ENCODE measurements around the gene CEACAM6. TPM values are rescaled to one million over a fixed set of nuclear protein-coding genes. Genes with fewer than 3 reads are reported as not detected.

The CEACAM6 gene
- total and polyA plus RNA-seq, 2 of the 13 experiments (the other 11 are each of a cell fraction or from before 2014, with no cell fraction given): not detected

GRCh38 chr19:41816761-41817160 is 61.4 kb downstream of the CEACAM6 start:
- ChIA-PET POLR2A (no interaction called here), CTCF (ENCODE audit: low intra/inter-chr PET ratio, low total read pairs) (no interaction called here)
- TF ChIP-seq RXRA (CRISPR knock-in tag; IDR thresholded peaks at IDR 0.05) (no peak), ZNF180 (CRISPR knock-in tag; IDR thresholded peaks at IDR 0.05; ENCODE audit: borderline replicate concordance, low read depth) (no peak)
- TF ChIP-seq, protein P1, sequence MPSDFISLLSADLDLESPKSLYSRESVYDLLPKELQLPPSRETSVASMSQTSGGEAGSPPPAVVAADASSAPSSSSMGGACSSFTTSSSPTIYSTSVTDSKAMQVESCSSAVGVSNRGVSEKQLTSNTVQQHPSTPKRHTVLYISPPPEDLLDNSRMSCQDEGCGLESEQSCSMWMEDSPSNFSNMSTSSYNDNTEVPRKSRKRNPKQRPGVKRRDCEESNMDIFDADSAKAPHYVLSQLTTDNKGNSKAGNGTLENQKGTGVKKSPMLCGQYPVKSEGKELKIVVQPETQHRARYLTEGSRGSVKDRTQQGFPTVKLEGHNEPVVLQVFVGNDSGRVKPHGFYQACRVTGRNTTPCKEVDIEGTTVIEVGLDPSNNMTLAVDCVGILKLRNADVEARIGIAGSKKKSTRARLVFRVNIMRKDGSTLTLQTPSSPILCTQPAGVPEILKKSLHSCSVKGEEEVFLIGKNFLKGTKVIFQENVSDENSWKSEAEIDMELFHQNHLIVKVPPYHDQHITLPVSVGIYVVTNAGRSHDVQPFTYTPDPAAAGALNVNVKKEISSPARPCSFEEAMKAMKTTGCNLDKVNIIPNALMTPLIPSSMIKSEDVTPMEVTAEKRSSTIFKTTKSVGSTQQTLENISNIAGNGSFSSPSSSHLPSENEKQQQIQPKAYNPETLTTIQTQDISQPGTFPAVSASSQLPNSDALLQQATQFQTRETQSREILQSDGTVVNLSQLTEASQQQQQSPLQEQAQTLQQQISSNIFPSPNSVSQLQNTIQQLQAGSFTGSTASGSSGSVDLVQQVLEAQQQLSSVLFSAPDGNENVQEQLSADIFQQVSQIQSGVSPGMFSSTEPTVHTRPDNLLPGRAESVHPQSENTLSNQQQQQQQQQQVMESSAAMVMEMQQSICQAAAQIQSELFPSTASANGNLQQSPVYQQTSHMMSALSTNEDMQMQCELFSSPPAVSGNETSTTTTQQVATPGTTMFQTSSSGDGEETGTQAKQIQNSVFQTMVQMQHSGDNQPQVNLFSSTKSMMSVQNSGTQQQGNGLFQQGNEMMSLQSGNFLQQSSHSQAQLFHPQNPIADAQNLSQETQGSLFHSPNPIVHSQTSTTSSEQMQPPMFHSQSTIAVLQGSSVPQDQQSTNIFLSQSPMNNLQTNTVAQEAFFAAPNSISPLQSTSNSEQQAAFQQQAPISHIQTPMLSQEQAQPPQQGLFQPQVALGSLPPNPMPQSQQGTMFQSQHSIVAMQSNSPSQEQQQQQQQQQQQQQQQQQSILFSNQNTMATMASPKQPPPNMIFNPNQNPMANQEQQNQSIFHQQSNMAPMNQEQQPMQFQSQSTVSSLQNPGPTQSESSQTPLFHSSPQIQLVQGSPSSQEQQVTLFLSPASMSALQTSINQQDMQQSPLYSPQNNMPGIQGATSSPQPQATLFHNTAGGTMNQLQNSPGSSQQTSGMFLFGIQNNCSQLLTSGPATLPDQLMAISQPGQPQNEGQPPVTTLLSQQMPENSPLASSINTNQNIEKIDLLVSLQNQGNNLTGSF (CRISPR knock-in tag; IDR thresholded peaks at IDR 0.05): no peak
- TF ChIP-seq, protein P2, sequence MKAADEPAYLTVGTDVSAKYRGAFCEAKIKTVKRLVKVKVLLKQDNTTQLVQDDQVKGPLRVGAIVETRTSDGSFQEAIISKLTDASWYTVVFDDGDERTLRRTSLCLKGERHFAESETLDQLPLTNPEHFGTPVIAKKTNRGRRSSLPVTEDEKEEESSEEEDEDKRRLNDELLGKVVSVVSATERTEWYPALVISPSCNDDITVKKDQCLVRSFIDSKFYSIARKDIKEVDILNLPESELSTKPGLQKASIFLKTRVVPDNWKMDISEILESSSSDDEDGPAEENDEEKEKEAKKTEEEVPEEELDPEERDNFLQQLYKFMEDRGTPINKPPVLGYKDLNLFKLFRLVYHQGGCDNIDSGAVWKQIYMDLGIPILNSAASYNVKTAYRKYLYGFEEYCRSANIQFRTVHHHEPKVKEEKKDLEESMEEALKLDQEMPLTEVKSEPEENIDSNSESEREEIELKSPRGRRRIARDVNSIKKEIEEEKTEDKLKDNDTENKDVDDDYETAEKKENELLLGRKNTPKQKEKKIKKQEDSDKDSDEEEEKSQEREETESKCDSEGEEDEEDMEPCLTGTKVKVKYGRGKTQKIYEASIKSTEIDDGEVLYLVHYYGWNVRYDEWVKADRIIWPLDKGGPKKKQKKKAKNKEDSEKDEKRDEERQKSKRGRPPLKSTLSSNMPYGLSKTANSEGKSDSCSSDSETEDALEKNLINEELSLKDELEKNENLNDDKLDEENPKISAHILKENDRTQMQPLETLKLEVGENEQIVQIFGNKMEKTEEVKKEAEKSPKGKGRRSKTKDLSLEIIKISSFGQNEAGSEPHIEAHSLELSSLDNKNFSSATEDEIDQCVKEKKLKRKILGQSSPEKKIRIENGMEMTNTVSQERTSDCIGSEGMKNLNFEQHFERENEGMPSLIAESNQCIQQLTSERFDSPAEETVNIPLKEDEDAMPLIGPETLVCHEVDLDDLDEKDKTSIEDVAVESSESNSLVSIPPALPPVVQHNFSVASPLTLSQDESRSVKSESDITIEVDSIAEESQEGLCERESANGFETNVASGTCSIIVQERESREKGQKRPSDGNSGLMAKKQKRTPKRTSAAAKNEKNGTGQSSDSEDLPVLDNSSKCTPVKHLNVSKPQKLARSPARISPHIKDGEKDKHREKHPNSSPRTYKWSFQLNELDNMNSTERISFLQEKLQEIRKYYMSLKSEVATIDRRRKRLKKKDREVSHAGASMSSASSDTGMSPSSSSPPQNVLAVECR (CRISPR knock-in tag; IDR thresholded peaks at IDR 0.05; ENCODE audit: borderline replicate concordance): no peak
- no peak overlapping the region for H2AFZ ChIP-seq (ENCODE audit: low read length)
- H3K4me3 ChIP-seq (replicated peaks in 1 of 3; ENCODE audit: insufficient read depth in 1 of 3, low read depth in 2 of 3, low read length in 3 of 3): no peak overlapping the region
- no peaks in the 10 kb centered on the region for H3K79me2 ChIP-seq (ENCODE audit: insufficient read depth, low read length)
- FAIRE-seq (no peak), ATAC-seq (no peak), DNase-seq (ENCODE audit: low spot score) (no peak)
- intact Hi-C loops (cut with micrococcal nuclease; ENCODE audit: unreplicated experiment): no loop called here
- no TSS peak for BruUV-seq (replicated peaks)
- H3K4me2 ChIP-seq (ENCODE audit: low read depth, low read length): no peak overlapping the region
- H3K9ac ChIP-seq (ENCODE audit: insufficient read depth, low read depth, low read length): no peak overlapping the region
- 0 out of 5 replicates have a peak, but pooled peaks cover 0 to 6% of the 10 kb centered on the region in 2 experiments for H3K27me3 ChIP-seq (ENCODE audit: control insufficient read depth in 1 of 2, insufficient read depth in 2 of 2, low read length in 2 of 2)
- H3K27ac ChIP-seq (ENCODE audit: extremely low read length, insufficient read depth, low read length): no peak overlapping the region
- no peaks in the 10 kb centered on the region for H3K9me3 ChIP-seq (ENCODE audit: low read length)
- H4K20me1 ChIP-seq (ENCODE audit: insufficient read depth, low read length): no peaks in the 10 kb centered on the region
- 10% methylated on average over 2 of the region's 2 CpGs for WGBS (ENCODE audit: low lambda C conversion rate)
- H3K4me1 ChIP-seq (ENCODE audit: insufficient read depth, low read length): no peaks in the 10 kb centered on the region
- in situ Hi-C loops (cut with HindIII; ENCODE audit: extremely low pct_ligation_motif_present, low pct_unique_long_range_greater_than_20kb): no loop called here
- H3K36me3 ChIP-seq (replicated peaks in 1 of 2; ENCODE audit: control insufficient read depth in 1 of 2, insufficient read depth in 2 of 2, low read length in 2 of 2): no peaks in the 10 kb centered on the region
